HUES64 (cell line): ENCODE results near the gene HDGFL3.

Experiments
- H3K27ac ChIP-seq: 2 replicates; pipeline ENCODE4 v1.7.0; 2013; ENCODE audit warnings: low read depth, low read length, inconsistent platforms
- H3K27me3 ChIP-seq: 2 replicates; pipeline ENCODE4 v1.6.1; 2013; ENCODE audit warnings: mild to moderate bottlenecking, low read length; ENCODE audit not compliant: insufficient read depth
- H3K36me3 ChIP-seq: 2 replicates; pipeline ENCODE4 v1.6.1; 2013; ENCODE audit warnings: mild to moderate bottlenecking, low read length; ENCODE audit not compliant: insufficient read depth
- H3K4me1 ChIP-seq: 2 replicates; pipeline ENCODE4 v1.6.1; 2013; ENCODE audit warnings: mild to moderate bottlenecking, low read length, moderate library complexity; ENCODE audit not compliant: insufficient read depth
- H3K4me3 ChIP-seq: 2 replicates; pipeline ENCODE4 v1.5.1; 2013; ENCODE audit warnings: mild to moderate bottlenecking, low read length, moderate library complexity
- H3K9ac ChIP-seq: 2 replicates; pipeline ENCODE4 v1.6.1; 2013; ENCODE audit warnings: mild to moderate bottlenecking, low read depth, low read length
- H3K9me3 ChIP-seq: 2 replicates; pipeline ENCODE4 v1.6.1; 2013; ENCODE audit warnings: low read depth, low read length; ENCODE audit not compliant: insufficient read depth
- WGBS: fragments of 150-250, 120-280 bp; methylation state at CpG from one replicate; pipeline ENCODE4 v1.1.7; 2013; ENCODE audit warnings: missing lambda C conversion rate; 5-methylcytosine and 5-hydroxymethylcytosine counted together

Gene HDGFL3

GRCh38 chr15:83112233-83112955 is 95.2 kb downstream of the HDGFL3 start:
- H3K4me3 ChIP-seq: no peak overlapping the region
- no peak overlapping the region for H3K27ac ChIP-seq
- WGBS: 86% methylated on average over 8 of the region's 8 CpGs
- H3K27me3 ChIP-seq: peaks cover 31% of the 10 kb centered on the region
- no peaks in the 10 kb centered on the region for H3K36me3 ChIP-seq
- no peaks in the 10 kb centered on the region for H3K4me1 ChIP-seq
- no peak overlapping the region for H3K9ac ChIP-seq
- no peaks in the 10 kb centered on the region for H3K9me3 ChIP-seq

- 94% methylated on average over 3 of the region's 3 CpGs for WGBS
- H3K36me3 ChIP-seq: no peaks in the 10 kb centered on the region
- H3K27me3 ChIP-seq: peaks cover 42% of the 10 kb centered on the region
- no peak overlapping the region for H3K4me3 ChIP-seq
- no peak overlapping the region for H3K9ac ChIP-seq
- no peaks in the 10 kb centered on the region for H3K4me1 ChIP-seq
- no peaks in the 10 kb centered on the region for H3K9me3 ChIP-seq
- H3K27ac ChIP-seq: no peak overlapping the region
Observed at GRCh38 chr15:83111149-83111548, 96.5 kb downstream of the HDGFL3 start.

DNA sequence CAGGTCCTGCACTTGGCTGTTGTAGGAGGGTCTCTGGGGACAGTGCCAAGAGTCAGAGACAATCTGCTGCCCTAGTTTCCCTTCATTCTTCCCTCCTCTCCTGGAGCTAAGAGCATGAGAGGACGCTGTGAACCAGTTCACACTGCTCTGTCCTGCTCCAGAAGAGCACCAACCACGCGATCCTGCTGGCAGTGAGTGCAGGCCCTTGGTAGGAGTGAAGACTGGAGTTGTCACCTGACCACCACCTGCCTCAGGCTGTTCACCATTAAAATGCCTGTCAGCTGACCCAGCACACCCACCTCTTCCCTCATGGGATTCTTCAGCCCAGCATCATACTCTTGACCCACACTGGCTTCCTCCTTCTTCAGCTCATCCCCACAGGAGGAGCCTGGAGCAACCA is 97.2 kb downstream of the HDGFL3 start:
- H3K9ac ChIP-seq: no peak overlapping the region
- H3K27me3 ChIP-seq: peaks cover 48% of the 10 kb centered on the region
- H3K9me3 ChIP-seq: no peaks in the 10 kb centered on the region
- no peaks in the 10 kb centered on the region for H3K36me3 ChIP-seq
- WGBS: 96% methylated on average over 3 of the region's 3 CpGs
- H3K4me3 ChIP-seq: no peak overlapping the region
- H3K4me1 ChIP-seq: no peaks in the 10 kb centered on the region
- no peak overlapping the region for H3K27ac ChIP-seq

- 89% methylated on average over 12 of the region's 12 CpGs for WGBS
- no peaks in the 10 kb centered on the region for H3K4me1 ChIP-seq
- no peaks in the 10 kb centered on the region for H3K36me3 ChIP-seq
- H3K9ac ChIP-seq: no peak overlapping the region
- peaks cover 49% of the 10 kb centered on the region for H3K27me3 ChIP-seq
- no peaks in the 10 kb centered on the region for H3K9me3 ChIP-seq
- no peak overlapping the region for H3K4me3 ChIP-seq
- H3K27ac ChIP-seq: no peak overlapping the region
Observed at GRCh38 chr15:83109532-83109931, 98.1 kb downstream of the HDGFL3 start.

DNA sequence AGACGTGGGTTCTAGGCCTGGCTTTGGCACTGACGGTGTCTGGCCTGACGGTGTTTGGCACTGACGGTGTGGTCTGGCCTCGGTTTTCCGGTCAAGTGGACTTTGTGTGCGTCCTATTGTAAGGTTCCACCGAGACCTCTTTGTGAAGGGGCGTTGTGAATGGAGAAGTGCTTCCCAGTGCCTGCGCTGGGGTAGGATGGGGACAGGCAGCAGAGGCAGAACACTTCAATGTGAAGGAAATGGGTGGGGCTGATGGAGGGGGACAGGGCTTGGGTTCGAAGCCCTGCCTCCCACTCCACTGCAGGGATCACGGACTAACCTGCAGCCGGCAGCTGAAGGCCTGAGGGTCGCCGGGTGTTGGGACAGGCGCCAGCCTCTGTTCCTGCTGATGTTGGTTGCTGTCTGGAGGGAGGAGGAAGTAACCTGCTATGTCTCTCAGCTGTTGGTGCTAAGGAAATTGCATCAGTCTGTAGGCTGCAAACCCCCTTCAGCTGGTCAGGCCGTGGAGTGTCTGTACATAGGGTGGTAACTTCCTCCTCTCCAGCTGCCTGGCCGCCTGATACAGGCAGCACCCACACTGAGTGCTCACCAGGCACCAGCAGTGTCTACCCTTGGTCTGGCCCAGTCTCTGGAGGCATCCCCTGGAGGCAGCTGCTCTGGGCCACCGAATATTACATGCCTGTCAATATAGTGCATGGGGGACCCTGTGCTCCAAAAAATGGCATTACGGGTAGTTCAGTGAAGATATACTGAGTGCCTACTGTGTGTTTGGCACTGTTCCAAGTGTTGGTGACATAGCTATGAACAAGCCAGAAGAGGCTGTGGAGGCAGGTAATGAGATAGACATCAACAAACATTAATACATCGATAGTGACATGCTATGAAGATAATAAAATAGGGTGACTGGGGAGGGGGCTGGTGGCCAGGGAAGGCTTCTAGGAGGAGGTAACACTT is 99.1 kb downstream of the HDGFL3 start:
- Histone ChIP-seq H3K9ac (no peak overlapping the region), H3K4me3 (no peak overlapping the region)

DNA sequence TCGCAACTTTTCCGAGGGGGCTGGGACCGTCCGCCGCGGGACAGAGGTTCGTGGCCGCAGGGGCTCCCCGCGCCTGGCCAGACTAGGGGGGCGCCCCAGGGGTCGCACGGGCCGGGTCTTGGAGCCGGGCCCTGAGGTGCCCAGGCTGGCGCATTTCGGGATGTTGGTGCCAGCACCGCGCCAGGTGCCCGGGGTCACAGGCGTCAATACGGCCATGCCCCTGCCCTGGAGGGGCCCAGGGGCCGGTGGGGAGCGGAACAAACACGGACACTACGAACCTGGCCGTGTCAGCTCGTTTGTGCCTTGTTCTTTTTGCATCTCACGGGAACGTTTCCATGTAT is 99.8 kb downstream of the HDGFL3 start:
- peak overlapping the region; percentile 24; the same call in 1 of the 2 replicates for H3K9ac ChIP-seq

More for the DNA sequence above, 99.1 kb downstream of the HDGFL3 start:
- H3K4me1 ChIP-seq: no peaks in the 10 kb centered on the region
- no peaks in the 10 kb centered on the region for H3K9me3 ChIP-seq
- peaks cover 49% of the 10 kb centered on the region for H3K27me3 ChIP-seq
- WGBS: 77% methylated on average over 21 of the region's 21 CpGs
- H3K27ac ChIP-seq: no peak overlapping the region
- no peaks in the 10 kb centered on the region for H3K36me3 ChIP-seq

GRCh38 chr15:83106994-83107840 is 100.4 kb downstream of the HDGFL3 start, which contains the start of gene TM6SF1:
TSS of gene TM6SF1 (plus strand) at chr15:83107645. CDS start at chr15:83107681, 36 bp downstream.
- under 1% methylated on average over 97 of the region's 97 CpGs for WGBS
- H3K4me3 ChIP-seq: peak within 1 kb of the TSS; percentile 55
- peaks cover 49% of the 10 kb centered on the region for H3K27me3 ChIP-seq
- H3K4me1 ChIP-seq: no peaks in the 10 kb centered on the region
- H3K9me3 ChIP-seq: no peaks in the 10 kb centered on the region
- no peak within 1 kb of the TSS for H3K27ac ChIP-seq
- H3K36me3 ChIP-seq: no peaks in the 10 kb centered on the region
- H3K9ac ChIP-seq: peak within 1 kb of the TSS; percentile 24; the same call in 1 of the 2 replicates

More for the DNA sequence above, 99.8 kb downstream of the HDGFL3 start:
- Histone ChIP-seq H3K27ac (no peak overlapping the region), H3K4me1 (no peaks in the 10 kb centered on the region), H3K27me3 (peaks cover 49% of the 10 kb centered on the region), H3K36me3 (no peaks in the 10 kb centered on the region), H3K9me3 (no peaks in the 10 kb centered on the region), H3K4me3 (peak overlapping the region; percentile 55)
- 23% methylated on average over 30 of the region's 30 CpGs for WGBS

DNA sequence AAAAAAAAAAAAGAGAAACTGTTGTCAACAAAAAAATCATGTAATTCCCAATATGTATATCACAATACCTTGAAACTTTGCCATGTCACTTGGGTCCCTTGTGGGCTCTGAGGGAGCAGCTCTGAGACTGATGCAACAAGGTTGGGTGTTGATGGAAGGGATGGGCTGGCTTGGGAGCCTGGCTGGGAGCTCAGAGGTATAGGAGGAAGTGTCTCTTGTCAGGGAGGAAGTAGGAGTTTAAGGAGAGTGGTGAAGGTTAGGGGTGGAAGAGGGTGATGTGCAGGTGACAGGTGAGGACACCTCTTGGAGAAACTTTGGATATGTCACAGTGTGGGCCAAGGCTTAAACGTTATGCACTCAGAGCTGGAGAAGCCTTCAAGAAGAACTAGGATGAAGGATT is 102.2 kb downstream of the HDGFL3 start:
- Histone ChIP-seq H3K9ac (no peak overlapping the region), H3K27ac (no peak overlapping the region), H3K36me3 (no peaks in the 10 kb centered on the region), H3K4me3 (no peak overlapping the region), H3K4me1 (no peaks in the 10 kb centered on the region), H3K27me3 (peaks cover 47% of the 10 kb centered on the region), H3K9me3 (no peaks in the 10 kb centered on the region)
- WGBS: 75% methylated on average over 1 of the region's 1 CpG

- Histone ChIP-seq H3K9ac (no peak overlapping the region), H3K9me3 (no peaks in the 10 kb centered on the region), H3K36me3 (no peaks in the 10 kb centered on the region), H3K4me1 (peaks cover 4% of the 10 kb centered on the region; the same call in 1 of the 2 replicates), H3K27ac (no peak overlapping the region), H3K27me3 (peaks cover 35% of the 10 kb centered on the region), H3K4me3 (no peak overlapping the region)
- WGBS: 87% methylated on average over 4 of the region's 4 CpGs
Observed at GRCh38 chr15:83104141-83104540, 103.5 kb downstream of the HDGFL3 start.

DNA sequence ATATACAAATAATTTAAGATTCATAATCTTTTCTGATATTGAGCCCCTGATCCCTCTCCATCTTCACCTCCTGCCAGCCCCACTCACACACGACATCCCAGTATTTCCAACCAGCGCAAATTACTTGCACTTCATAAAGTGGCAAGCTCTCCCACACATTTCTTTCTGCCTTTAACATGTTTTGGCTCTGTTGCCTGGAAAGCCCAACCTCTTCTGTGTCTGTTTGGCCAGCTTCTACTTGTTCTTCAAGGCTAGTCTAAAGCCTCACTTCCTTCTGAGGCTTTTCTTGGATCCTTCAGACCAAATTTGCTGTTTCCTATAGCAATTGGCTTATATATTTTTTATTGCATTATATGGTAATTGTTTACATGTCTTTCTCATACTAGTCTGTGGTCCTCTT is 105.3 kb downstream of the HDGFL3 start:
- H3K4me1 ChIP-seq: peaks cover 4% of the 10 kb centered on the region; the same call in 1 of the 2 replicates
- 90% methylated on average over 2 of the region's 2 CpGs for WGBS
- no peak overlapping the region for H3K9ac ChIP-seq
- no peaks in the 10 kb centered on the region for H3K9me3 ChIP-seq
- peaks cover 17% of the 10 kb centered on the region for H3K27me3 ChIP-seq
- H3K27ac ChIP-seq: no peak overlapping the region
- no peaks in the 10 kb centered on the region for H3K36me3 ChIP-seq
- H3K4me3 ChIP-seq: no peak overlapping the region
